ENCODE results near the gene KCND2.
"Not testable (repeated sequence)": the region's sequence is repeated elsewhere in the genome, so short reads cannot be mapped to it uniquely, and the experiment has no call there.

KCND2 gene

DNA sequence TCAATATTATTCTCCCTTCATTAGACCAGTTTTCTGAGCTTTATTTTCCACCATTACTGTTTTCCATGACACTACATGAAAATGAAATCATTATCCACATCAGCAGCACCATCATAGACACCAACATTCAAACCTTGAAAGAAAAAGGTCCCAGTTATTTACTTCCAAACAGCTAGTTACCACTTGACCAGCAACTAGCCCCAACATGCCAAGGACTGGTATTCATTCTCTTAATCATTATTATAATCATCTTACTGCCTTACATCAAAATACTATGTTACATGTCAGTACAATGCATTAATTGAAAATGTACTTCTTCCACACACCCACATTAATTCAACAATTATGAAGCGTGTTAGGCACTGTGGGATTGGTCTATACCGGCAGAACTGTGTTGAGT is 385.5 kb downstream of the KCND2 start:
- no peak overlapping the region for H3K9ac ChIP-seq (ENCODE audit: low read length in 5 of 5)
- no peaks in the 10 kb centered on the region for H3K27me3 ChIP-seq (ENCODE audit: control insufficient read depth in 5 of 5, insufficient read depth in 4 of 5, low read length in 5 of 5)
- H3K4me1 ChIP-seq (ENCODE audit: control insufficient read depth in 5 of 5, insufficient read depth in 5 of 5, low read length in 5 of 5) = peaks cover 0 to 2% (median 0%) of the 10 kb centered on the region in 5 donors
- no peak overlapping the region for H3K4me3 ChIP-seq (ENCODE audit: low read depth in 1 of 5, low read length in 5 of 5)
- H3K27ac ChIP-seq (ENCODE audit: low read depth, low read length) = no peak overlapping the region
- H3K36me3 ChIP-seq (ENCODE audit: control insufficient read depth in 5 of 5, insufficient read depth in 5 of 5, low read length in 5 of 5) = no peaks in the 10 kb centered on the region
- H3K9me3 ChIP-seq (ENCODE audit: control insufficient read depth in 5 of 5, low read length in 5 of 5) = no peaks in the 10 kb centered on the region

DNA sequence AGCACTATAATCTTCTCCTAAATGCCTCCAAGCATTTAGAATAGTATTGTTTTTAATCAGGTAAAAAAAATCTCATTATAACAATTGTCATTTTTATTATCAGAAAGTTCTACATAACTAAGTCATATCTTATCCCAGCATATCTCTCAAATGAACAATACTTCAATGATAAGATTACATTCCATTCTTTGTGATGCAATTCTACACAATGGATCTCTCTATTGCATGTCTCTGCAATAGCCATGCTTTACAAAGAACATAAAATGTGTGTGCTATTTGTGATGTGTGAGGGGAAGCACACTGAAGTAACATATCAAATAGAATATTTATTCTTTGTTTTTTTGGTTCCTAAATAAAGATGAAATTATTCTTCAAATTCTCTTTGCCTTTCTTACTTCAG is 389.3 kb downstream of the KCND2 start:
- no peak overlapping the region for H3K4me3 ChIP-seq (ENCODE audit: low read depth in 1 of 5, low read length in 5 of 5)
- H3K9me3 ChIP-seq (ENCODE audit: control insufficient read depth in 5 of 5, low read length in 5 of 5) = no peaks in the 10 kb centered on the region
- no peak overlapping the region for H3K27ac ChIP-seq (ENCODE audit: low read depth, low read length)
- no peak overlapping the region for H3K9ac ChIP-seq (ENCODE audit: low read length in 5 of 5)
- no peaks in the 10 kb centered on the region for H3K27me3 ChIP-seq (ENCODE audit: control insufficient read depth in 5 of 5, insufficient read depth in 4 of 5, low read length in 5 of 5)
- no peaks in the 10 kb centered on the region for H3K36me3 ChIP-seq (ENCODE audit: control insufficient read depth in 5 of 5, insufficient read depth in 5 of 5, low read length in 5 of 5)
- H3K4me1 ChIP-seq (ENCODE audit: control insufficient read depth in 5 of 5, insufficient read depth in 5 of 5, low read length in 5 of 5) = no peaks in the 10 kb centered on the region

DNA sequence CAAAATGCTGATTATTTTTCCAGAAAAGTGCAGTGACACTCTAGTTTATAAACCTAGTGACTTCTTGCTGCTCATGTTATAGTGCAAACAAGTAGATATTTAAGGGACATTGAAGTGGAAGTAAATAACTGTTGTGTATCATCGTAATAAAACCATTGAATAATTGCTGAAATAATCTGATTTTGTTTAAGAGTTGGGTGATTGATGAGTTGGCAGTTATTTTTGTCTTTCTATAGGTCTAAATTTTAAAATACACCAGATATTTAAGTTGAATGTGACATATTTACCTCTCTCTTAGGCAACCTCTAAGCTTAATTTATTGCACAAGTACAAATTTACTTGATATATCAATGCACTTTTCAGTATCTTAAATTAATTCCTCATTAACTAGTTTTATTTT is 392.1 kb downstream of the KCND2 start:
- H3K27me3 ChIP-seq (ENCODE audit: control insufficient read depth in 5 of 5, insufficient read depth in 4 of 5, low read length in 5 of 5) = no peaks in the 10 kb centered on the region
- no peak overlapping the region for H3K27ac ChIP-seq (ENCODE audit: low read depth, low read length)
- H3K4me1 ChIP-seq (ENCODE audit: control insufficient read depth in 5 of 5, insufficient read depth in 5 of 5, low read length in 5 of 5) = no peaks in the 10 kb centered on the region
- no peaks in the 10 kb centered on the region for H3K36me3 ChIP-seq (ENCODE audit: control insufficient read depth in 5 of 5, insufficient read depth in 5 of 5, low read length in 5 of 5)
- no peak overlapping the region for H3K4me3 ChIP-seq (ENCODE audit: low read depth in 1 of 5, low read length in 5 of 5)
- no peak overlapping the region for H3K9ac ChIP-seq (ENCODE audit: low read length in 5 of 5)
- no peaks in the 10 kb centered on the region for H3K9me3 ChIP-seq (ENCODE audit: control insufficient read depth in 5 of 5, low read length in 5 of 5)

DNA sequence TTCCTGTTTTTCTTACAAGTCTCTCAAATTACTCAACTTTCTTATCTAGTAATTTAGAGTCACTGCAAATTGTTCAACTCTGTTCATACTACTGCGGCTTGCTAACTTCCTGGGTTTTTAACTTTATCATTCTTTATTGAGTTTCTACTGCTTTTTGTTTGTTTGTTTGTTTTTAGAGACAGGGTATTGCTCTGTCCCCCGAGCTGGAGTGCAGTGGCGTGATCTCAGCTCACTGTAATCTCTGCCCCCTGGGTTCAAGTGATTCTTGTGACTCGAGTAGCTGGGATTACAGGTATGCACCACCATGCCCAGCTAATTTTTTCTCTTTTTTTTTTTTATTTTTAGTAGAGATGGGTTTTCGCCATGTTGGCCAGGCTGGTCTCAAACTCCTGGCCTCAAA is 402.1 kb downstream of the KCND2 start:
- Histone ChIP-seq H3K9me3 (ENCODE audit: control insufficient read depth in 5 of 5, low read length in 5 of 5) (no peaks in the 10 kb centered on the region), H3K27me3 (ENCODE audit: control insufficient read depth in 5 of 5, insufficient read depth in 4 of 5, low read length in 5 of 5) (no peaks in the 10 kb centered on the region), H3K9ac (ENCODE audit: low read length in 5 of 5) (no peak overlapping the region)

DNA sequence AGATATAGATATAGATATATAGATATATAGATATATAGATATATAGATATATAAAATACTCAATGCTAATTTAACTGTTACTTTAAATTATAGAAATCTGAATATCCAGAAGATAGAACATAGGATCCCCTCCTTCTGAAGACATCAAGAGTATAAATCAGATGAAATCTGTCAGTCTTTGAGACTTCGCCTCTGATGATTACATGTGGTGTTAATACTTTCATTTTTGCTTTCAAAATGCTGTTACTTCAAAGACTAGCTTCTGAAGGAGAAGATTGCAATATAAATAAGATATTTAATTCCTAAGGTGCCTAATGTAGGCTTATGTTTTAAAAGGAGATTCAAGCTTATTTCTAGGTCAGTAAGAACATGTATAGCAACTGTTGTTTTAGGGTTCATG is 404.6 kb downstream of the KCND2 start:
- H3K27me3 ChIP-seq (ENCODE audit: control insufficient read depth in 5 of 5, insufficient read depth in 4 of 5, low read length in 5 of 5) = no peaks in the 10 kb centered on the region
- H3K9ac ChIP-seq (ENCODE audit: low read length in 5 of 5) = no peak overlapping the region
- no peaks in the 10 kb centered on the region for H3K36me3 ChIP-seq (ENCODE audit: control insufficient read depth in 5 of 5, insufficient read depth in 5 of 5, low read length in 5 of 5)
- H3K27ac ChIP-seq (ENCODE audit: low read depth, low read length) = no peak overlapping the region
- no peaks in the 10 kb centered on the region for H3K9me3 ChIP-seq (ENCODE audit: control insufficient read depth in 5 of 5, low read length in 5 of 5)
- peaks cover 0 to 16% (median 8%) of the 10 kb centered on the region in 5 donors for H3K4me1 ChIP-seq (ENCODE audit: control insufficient read depth in 5 of 5, insufficient read depth in 5 of 5, low read length in 5 of 5)
- H3K4me3 ChIP-seq (ENCODE audit: low read depth in 1 of 5, low read length in 5 of 5) = no peak overlapping the region

More for the DNA sequence above, 402.1 kb downstream of the KCND2 start:
- H3K4me1 ChIP-seq (ENCODE audit: control insufficient read depth in 5 of 5, insufficient read depth in 5 of 5, low read length in 5 of 5) = peaks cover 0 to 4% (median 0%) of the 10 kb centered on the region in 5 donors
- no peaks in the 10 kb centered on the region for H3K36me3 ChIP-seq (ENCODE audit: control insufficient read depth in 5 of 5, insufficient read depth in 5 of 5, low read length in 5 of 5)
- no peak overlapping the region for H3K27ac ChIP-seq (ENCODE audit: low read depth, low read length)
- H3K4me3 ChIP-seq (ENCODE audit: low read depth in 1 of 5, low read length in 5 of 5) = no peak overlapping the region

DNA sequence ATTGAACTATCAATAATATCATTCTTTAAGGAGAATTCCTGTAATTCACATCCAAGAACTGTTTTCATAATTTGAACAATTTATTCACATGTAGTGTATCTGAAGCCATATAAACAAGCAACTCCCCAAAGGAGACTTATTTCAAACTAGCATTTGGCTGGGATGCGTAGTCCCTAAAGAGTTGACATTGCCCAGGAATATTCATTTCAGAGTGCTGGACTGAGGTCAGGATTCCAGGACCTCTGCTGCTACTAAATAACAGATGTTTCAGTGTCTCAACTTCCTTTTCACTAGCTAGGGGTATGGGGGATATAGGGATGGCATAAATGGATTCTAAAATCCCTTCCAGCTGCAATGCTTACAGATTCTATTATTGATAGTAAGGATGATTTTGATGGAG is 408.0 kb downstream of the KCND2 start:
- no peak overlapping the region for H3K27ac ChIP-seq (ENCODE audit: low read depth, low read length)
- H3K36me3 ChIP-seq (ENCODE audit: control insufficient read depth in 5 of 5, insufficient read depth in 5 of 5, low read length in 5 of 5) = no peaks in the 10 kb centered on the region
- H3K9me3 ChIP-seq (ENCODE audit: control insufficient read depth in 5 of 5, low read length in 5 of 5) = no peaks in the 10 kb centered on the region
- no peak overlapping the region for H3K9ac ChIP-seq (ENCODE audit: low read length in 5 of 5)
- peaks cover 0 to 16% (median 8%) of the 10 kb centered on the region in 5 donors for H3K4me1 ChIP-seq (ENCODE audit: control insufficient read depth in 5 of 5, insufficient read depth in 5 of 5, low read length in 5 of 5)
- no peaks in the 10 kb centered on the region for H3K27me3 ChIP-seq (ENCODE audit: control insufficient read depth in 5 of 5, insufficient read depth in 4 of 5, low read length in 5 of 5)
- H3K4me3 ChIP-seq (ENCODE audit: low read depth in 1 of 5, low read length in 5 of 5) = no peak overlapping the region

DNA sequence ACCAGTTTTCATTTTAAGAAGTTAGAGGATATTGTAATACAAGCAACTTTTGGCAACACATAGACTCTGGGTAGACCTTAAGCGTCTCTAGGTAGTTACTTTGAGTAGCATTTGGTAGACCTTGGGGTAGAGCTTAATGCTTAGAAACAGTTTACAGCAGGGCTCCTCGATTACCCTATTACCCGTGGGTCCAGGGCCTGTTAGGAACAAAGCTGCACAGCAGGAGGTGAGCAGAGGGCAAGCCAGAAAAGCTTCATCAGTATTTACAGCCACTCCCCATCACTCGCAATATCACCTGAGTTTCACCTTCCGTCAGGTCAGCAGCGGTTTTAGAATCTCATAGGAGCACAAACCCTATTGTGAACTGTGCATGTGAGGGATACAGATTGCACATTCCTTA is 411.5 kb downstream of the KCND2 start:
- no peaks in the 10 kb centered on the region for H3K9me3 ChIP-seq (ENCODE audit: control insufficient read depth in 5 of 5, low read length in 5 of 5)
- H3K27ac ChIP-seq (ENCODE audit: low read depth, low read length) = no peak overlapping the region
- no peaks in the 10 kb centered on the region for H3K27me3 ChIP-seq (ENCODE audit: control insufficient read depth in 5 of 5, insufficient read depth in 4 of 5, low read length in 5 of 5)
- no peak overlapping the region for H3K9ac ChIP-seq (ENCODE audit: low read length in 5 of 5)
- H3K4me3 ChIP-seq (ENCODE audit: low read depth in 1 of 5, low read length in 5 of 5) = no peak overlapping the region
- peaks cover 0 to 16% (median 8%) of the 10 kb centered on the region in 5 donors for H3K4me1 ChIP-seq (ENCODE audit: control insufficient read depth in 5 of 5, insufficient read depth in 5 of 5, low read length in 5 of 5)
- H3K36me3 ChIP-seq (ENCODE audit: control insufficient read depth in 5 of 5, insufficient read depth in 5 of 5, low read length in 5 of 5) = no peaks in the 10 kb centered on the region

DNA sequence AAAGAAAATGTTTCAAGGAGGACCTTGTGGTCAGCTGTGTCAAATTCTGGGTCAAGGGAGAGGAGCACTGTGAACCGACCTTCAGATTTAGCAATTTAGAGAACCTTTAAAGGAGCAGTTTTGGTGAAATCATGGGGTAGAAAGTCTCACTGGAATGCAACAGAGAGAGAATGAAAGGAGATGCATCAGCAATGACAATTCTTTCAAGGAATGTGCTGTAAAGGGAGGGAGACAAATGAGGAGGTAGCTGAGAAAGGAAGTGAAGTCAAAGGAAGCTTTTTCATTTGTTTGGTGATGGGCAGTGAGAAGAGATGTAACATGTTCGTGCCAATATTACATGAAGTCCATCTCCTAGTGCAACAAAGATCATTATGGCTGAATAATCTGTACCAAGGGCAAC is 418.9 kb downstream of the KCND2 start:
- no peaks in the 10 kb centered on the region for H3K36me3 ChIP-seq (ENCODE audit: control insufficient read depth in 5 of 5, insufficient read depth in 5 of 5, low read length in 5 of 5)
- H3K27ac ChIP-seq (ENCODE audit: low read depth, low read length) = no peak overlapping the region
- H3K4me1 ChIP-seq (ENCODE audit: control insufficient read depth in 5 of 5, insufficient read depth in 5 of 5, low read length in 5 of 5) = no peaks in the 10 kb centered on the region
- no peak overlapping the region for H3K4me3 ChIP-seq (ENCODE audit: low read depth in 1 of 5, low read length in 5 of 5)
- no peak overlapping the region for H3K9ac ChIP-seq (ENCODE audit: low read length in 5 of 5)
- H3K27me3 ChIP-seq (ENCODE audit: control insufficient read depth in 5 of 5, insufficient read depth in 4 of 5, low read length in 5 of 5) = no peaks in the 10 kb centered on the region
- peaks cover 0 to 4% (median 0%) of the 10 kb centered on the region in 5 donors for H3K9me3 ChIP-seq (ENCODE audit: control insufficient read depth in 5 of 5, low read length in 5 of 5)

DNA sequence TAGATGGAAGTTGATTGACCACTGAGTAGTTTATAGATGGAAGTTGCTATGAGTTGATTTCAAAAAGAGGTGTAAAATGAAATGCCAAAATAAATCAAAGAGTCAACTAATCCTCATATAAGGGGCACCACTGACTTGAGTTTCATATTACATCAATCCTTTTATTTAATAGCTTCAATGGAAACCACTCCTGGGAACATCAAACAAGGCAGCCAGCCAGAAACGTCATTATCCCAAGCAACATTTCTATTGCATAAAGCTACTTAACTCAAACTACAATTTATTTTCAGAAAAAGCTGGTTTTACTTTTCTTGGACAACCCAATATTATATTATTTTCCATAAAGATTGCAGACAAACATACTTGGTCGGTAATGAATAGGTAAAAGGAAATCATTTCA is 422.9 kb downstream of the KCND2 start:
- H3K9me3 ChIP-seq (ENCODE audit: control insufficient read depth in 5 of 5, low read length in 5 of 5) = peaks cover 0 to 4% (median 0%) of the 10 kb centered on the region in 5 donors
- no peaks in the 10 kb centered on the region for H3K36me3 ChIP-seq (ENCODE audit: control insufficient read depth in 5 of 5, insufficient read depth in 5 of 5, low read length in 5 of 5)
- no peak overlapping the region for H3K4me3 ChIP-seq (ENCODE audit: low read depth in 1 of 5, low read length in 5 of 5)
- no peak overlapping the region for H3K9ac ChIP-seq (ENCODE audit: low read length in 5 of 5)
- no peaks in the 10 kb centered on the region for H3K4me1 ChIP-seq (ENCODE audit: control insufficient read depth in 5 of 5, insufficient read depth in 5 of 5, low read length in 5 of 5)
- H3K27me3 ChIP-seq (ENCODE audit: control insufficient read depth in 5 of 5, insufficient read depth in 4 of 5, low read length in 5 of 5) = no peaks in the 10 kb centered on the region
- H3K27ac ChIP-seq (ENCODE audit: low read depth, low read length) = no peak overlapping the region

DNA sequence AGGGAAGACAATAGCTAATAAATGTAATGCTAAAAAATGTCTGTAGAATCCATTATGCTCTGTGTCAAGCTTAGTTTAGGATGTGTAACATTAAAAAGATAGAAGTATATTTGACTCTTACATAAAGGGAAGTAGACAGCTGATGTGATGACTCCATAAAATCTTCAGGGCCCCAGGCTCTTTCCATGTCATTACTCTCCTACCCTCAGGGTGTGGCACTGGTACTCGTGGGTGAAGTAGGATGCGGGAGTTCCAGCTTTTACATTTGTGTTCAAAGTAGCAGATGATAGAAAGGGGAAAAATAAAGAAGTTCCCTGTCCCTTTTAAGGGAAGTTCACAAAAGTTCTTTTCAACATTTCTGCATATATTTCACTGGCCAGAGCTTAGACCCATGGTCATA is 427.8 kb downstream of the KCND2 start:
- Histone ChIP-seq H3K27ac (ENCODE audit: low read depth, low read length) (no peak overlapping the region), H3K9me3 (ENCODE audit: control insufficient read depth in 5 of 5, low read length in 5 of 5) (peaks cover 0 to 4% (median 0%) of the 10 kb centered on the region in 5 donors), H3K27me3 (ENCODE audit: control insufficient read depth in 5 of 5, insufficient read depth in 4 of 5, low read length in 5 of 5) (no peaks in the 10 kb centered on the region), H3K36me3 (ENCODE audit: control insufficient read depth in 5 of 5, insufficient read depth in 5 of 5, low read length in 5 of 5) (no peaks in the 10 kb centered on the region), H3K9ac (ENCODE audit: low read length in 5 of 5) (no peak overlapping the region), H3K4me1 (ENCODE audit: control insufficient read depth in 5 of 5, insufficient read depth in 5 of 5, low read length in 5 of 5) (no peaks in the 10 kb centered on the region), H3K4me3 (ENCODE audit: low read depth in 1 of 5, low read length in 5 of 5) (no peak overlapping the region)

DNA sequence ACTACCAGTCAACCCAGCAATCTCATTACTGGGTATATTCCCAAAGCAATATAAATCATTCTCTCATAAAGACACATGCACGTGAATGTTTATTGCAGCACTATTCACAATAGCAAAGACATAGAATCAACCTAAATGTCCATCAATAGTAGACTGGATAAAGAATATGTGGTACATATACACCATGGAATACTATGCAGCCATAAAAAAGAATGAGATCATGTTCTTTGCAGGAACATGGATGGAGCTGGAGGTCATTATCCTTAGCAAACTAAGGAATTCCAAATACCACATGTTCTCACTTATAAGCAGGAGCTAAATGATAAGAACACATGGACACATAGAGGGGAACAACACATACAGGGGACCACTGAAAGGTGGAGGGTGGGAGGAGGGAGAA is 429.4 kb downstream of the KCND2 start:
- H3K36me3 ChIP-seq (ENCODE audit: control insufficient read depth in 5 of 5, insufficient read depth in 5 of 5, low read length in 5 of 5); H3K9me3 ChIP-seq (ENCODE audit: control insufficient read depth in 5 of 5, low read length in 5 of 5); H3K9ac ChIP-seq (ENCODE audit: low read length in 5 of 5); H3K27ac ChIP-seq (ENCODE audit: low read depth, low read length); H3K4me1 ChIP-seq (ENCODE audit: control insufficient read depth in 5 of 5, insufficient read depth in 5 of 5, low read length in 5 of 5); H3K27me3 ChIP-seq (ENCODE audit: control insufficient read depth in 5 of 5, insufficient read depth in 4 of 5, low read length in 5 of 5); H3K4me3 ChIP-seq (ENCODE audit: low read depth in 1 of 5, low read length in 5 of 5): not testable (repeated sequence)
